Activated naive CD4-positive, alpha-beta T cell treated with anti-CD3 and anti-CD28 coated beads for 36 hours (primary cell): ENCODE data around the gene GNG12. TPM values are rescaled to one million over a fixed set of nuclear protein-coding genes. Genes with fewer than 3 reads are reported as not detected.

Experiments
- CTCF ChIA-PET: fragments of 350-600 bp; sonication (Branson Sonifier 250); formaldehyde crosslinking; loops from one replicate; lab custom pipeline; 2021; ENCODE audit warnings: antibody characterized with exemption; lab: Charles Lee
- DNase-seq: peaks from one replicate; pipeline ENCODE4 v3.0.0-alpha.2; 2020
- H3K27ac Mint-ChIP-seq: one replicate; pipeline ENCODE4 v1.8.0; 2021; ENCODE audit warnings: mild to moderate bottlenecking, mixed read lengths
- H3K27me3 Mint-ChIP-seq: one replicate; pipeline ENCODE4 v1.8.0; 2021; ENCODE audit warnings: low read depth, mixed read lengths
- H3K36me3 Mint-ChIP-seq: one replicate; pipeline ENCODE4 v1.8.0; 2021; ENCODE audit warnings: low read depth, mixed read lengths
- H3K4me1 Mint-ChIP-seq: one replicate; pipeline ENCODE4 v1.8.0; 2021; ENCODE audit warnings: low read depth, mixed read lengths
- H3K4me3 Mint-ChIP-seq: one replicate; pipeline ENCODE4 v1.8.0; 2021; ENCODE audit warnings: mild to moderate bottlenecking, moderate library complexity, mixed read lengths
- H3K9me3 Mint-ChIP-seq: one replicate; pipeline ENCODE4 v1.8.0; 2021; ENCODE audit warnings: mixed read lengths
- intact Hi-C: fragments of 100-400 bp; cut with micrococcal nuclease; formaldehyde crosslinking; loops from one replicate; pipeline ENCODE4 v1.15.1; 2023
- total RNA-seq, 2 experiments: library from RNA; stranded (reverse); gene quantifications; one replicate each; pipeline ENCODE4 v1.2.3, GENCODE V29; 2021

GNG12 gene
- total RNA-seq, 2 experiments from 2014 or later: 0.05 to 0.07 TPM

- no peak overlapping the region for H3K4me3 Mint-ChIP-seq
- DNase-seq: no peak
- H3K9me3 Mint-ChIP-seq: no peaks in the 10 kb centered on the region
- intact Hi-C loops: no loop called here
- no peak overlapping the region for H3K27ac Mint-ChIP-seq
- no peaks in the 10 kb centered on the region for H3K36me3 Mint-ChIP-seq
- no peaks in the 10 kb centered on the region for H3K4me1 Mint-ChIP-seq
- CTCF ChIA-PET: interaction anchor here (1.7 kb wide), 1 partner anchor 57 kb away, joined by 6 read pairs; no protein-coding TSS in a partner anchor
- peaks cover 6% of the 10 kb centered on the region for H3K27me3 Mint-ChIP-seq
Measured at GRCh38 chr1:67823615-67824014, 9.7 kb downstream of the GNG12 start.

- H3K36me3 Mint-ChIP-seq: no peaks in the 10 kb centered on the region
- CTCF ChIA-PET: interaction anchor here (0.6 to 1.4 kb wide), 3 partner anchors 61 to 840 kb away, joined by 3 to 6 read pairs (median 4); no protein-coding TSS in a partner anchor
Measured at GRCh38 chr1:67821263-67821662, 12.0 kb downstream of the GNG12 start.

GRCh38 chr1:67818725-67819301, 14.5 kb downstream of the GNG12 start:
- peaks cover 14% of the 10 kb centered on the region for H3K27me3 Mint-ChIP-seq
- no peaks in the 10 kb centered on the region for H3K4me1 Mint-ChIP-seq
- H3K4me3 Mint-ChIP-seq: no peak overlapping the region
- H3K9me3 Mint-ChIP-seq: no peaks in the 10 kb centered on the region
- no peak for DNase-seq
- CTCF ChIA-PET: interaction anchor here (1.2 kb wide), 1 partner anchor 32 kb away, joined by 4 read pairs; no protein-coding TSS in a partner anchor
- H3K27ac Mint-ChIP-seq: no peak overlapping the region
- H3K36me3 Mint-ChIP-seq: no peaks in the 10 kb centered on the region
- intact Hi-C loops: no loop called here

More at GRCh38 chr1:67821263-67821662, 12.0 kb downstream of the GNG12 start:
- H3K4me1 Mint-ChIP-seq: no peaks in the 10 kb centered on the region
- no peak overlapping the region for H3K4me3 Mint-ChIP-seq
- no peaks in the 10 kb centered on the region for H3K9me3 Mint-ChIP-seq
- H3K27me3 Mint-ChIP-seq: peaks cover 12% of the 10 kb centered on the region
- DNase-seq: no peak
- H3K27ac Mint-ChIP-seq: no peak overlapping the region
- intact Hi-C loops: no loop called here

GRCh38 chr1:67818162-67818561, 15.1 kb downstream of the GNG12 start:
- intact Hi-C loops: no loop called here
- peaks cover 14% of the 10 kb centered on the region for H3K27me3 Mint-ChIP-seq
- no peaks in the 10 kb centered on the region for H3K9me3 Mint-ChIP-seq
- no peak overlapping the region for H3K27ac Mint-ChIP-seq
- CTCF ChIA-PET: no interaction called here
- H3K36me3 Mint-ChIP-seq: no peaks in the 10 kb centered on the region
- DNase-seq: no peak
- no peak overlapping the region for H3K4me3 Mint-ChIP-seq
- H3K4me1 Mint-ChIP-seq: no peaks in the 10 kb centered on the region

GRCh38 chr1:67817319-67817718, 15.9 kb downstream of the GNG12 start:
- Mint-ChIP-seq H3K4me3 (no peak overlapping the region), H3K9me3 (no peaks in the 10 kb centered on the region), H3K4me1 (no peaks in the 10 kb centered on the region), H3K27ac (no peak overlapping the region), H3K27me3 (peaks cover 14% of the 10 kb centered on the region), H3K36me3 (no peaks in the 10 kb centered on the region)
- DNase-seq: no peak
- intact Hi-C loops: no loop called here
- CTCF ChIA-PET: no interaction called here

GRCh38 chr1:67816506-67816905, 16.8 kb downstream of the GNG12 start:
- Mint-ChIP-seq H3K9me3 (no peaks in the 10 kb centered on the region), H3K4me1 (no peaks in the 10 kb centered on the region), H3K36me3 (no peaks in the 10 kb centered on the region), H3K27ac (no peak overlapping the region), H3K4me3 (no peak overlapping the region), H3K27me3 (peaks cover 14% of the 10 kb centered on the region)
- CTCF ChIA-PET: no interaction called here
- no peak for DNase-seq
- intact Hi-C loops: no loop called here

GRCh38 chr1:67816095-67816475, 17.2 kb downstream of the GNG12 start:
- no peaks in the 10 kb centered on the region for H3K4me1 Mint-ChIP-seq
- no peak overlapping the region for H3K27ac Mint-ChIP-seq
- CTCF ChIA-PET: no interaction called here
- no peak for DNase-seq
- intact Hi-C loops: no loop called here
- peaks cover 14% of the 10 kb centered on the region for H3K27me3 Mint-ChIP-seq
- no peaks in the 10 kb centered on the region for H3K36me3 Mint-ChIP-seq
- H3K9me3 Mint-ChIP-seq: no peaks in the 10 kb centered on the region
- H3K4me3 Mint-ChIP-seq: no peak overlapping the region

- no peaks in the 10 kb centered on the region for H3K9me3 Mint-ChIP-seq
- no peak overlapping the region for H3K27ac Mint-ChIP-seq
- H3K4me1 Mint-ChIP-seq: no peaks in the 10 kb centered on the region
- H3K27me3 Mint-ChIP-seq: peaks cover 16% of the 10 kb centered on the region
- no peak overlapping the region for H3K4me3 Mint-ChIP-seq
- intact Hi-C loops: no loop called here
- CTCF ChIA-PET: interaction anchor here (0.7 kb wide), 1 partner anchor 897 kb away, joined by 3 read pairs; no protein-coding TSS in a partner anchor
- H3K36me3 Mint-ChIP-seq: no peaks in the 10 kb centered on the region
- no peak for DNase-seq
Measured at GRCh38 chr1:67815303-67816094, 17.8 kb downstream of the GNG12 start.

GRCh38 chr1:67814121-67814772, 19.0 kb downstream of the GNG12 start:
- Mint-ChIP-seq H3K4me3 (no peak overlapping the region), H3K4me1 (no peaks in the 10 kb centered on the region), H3K27ac (no peak overlapping the region), H3K27me3 (peaks cover 17% of the 10 kb centered on the region), H3K36me3 (no peaks in the 10 kb centered on the region), H3K9me3 (no peaks in the 10 kb centered on the region)
- intact Hi-C loops: no loop called here
- no peak for DNase-seq
- CTCF ChIA-PET: no interaction called here

GRCh38 chr1:67812226-67812625, 21.0 kb downstream of the GNG12 start:
- Mint-ChIP-seq H3K4me3 (no peak overlapping the region), H3K4me1 (no peaks in the 10 kb centered on the region), H3K9me3 (no peaks in the 10 kb centered on the region), H3K36me3 (no peaks in the 10 kb centered on the region), H3K27me3 (peaks cover 7% of the 10 kb centered on the region), H3K27ac (no peak overlapping the region)
- CTCF ChIA-PET: interaction anchor here (0.9 to 1.5 kb wide), 3 partner anchors 24 to 52 kb away, joined by 3 to 4 read pairs (median 4); no protein-coding TSS in a partner anchor
- no peak for DNase-seq
- intact Hi-C loops: no loop called here

- intact Hi-C loops: no loop called here
- H3K27me3 Mint-ChIP-seq: peaks cover 7% of the 10 kb centered on the region
- H3K4me3 Mint-ChIP-seq: no peak overlapping the region
- no peak overlapping the region for H3K27ac Mint-ChIP-seq
- no peaks in the 10 kb centered on the region for H3K9me3 Mint-ChIP-seq
- CTCF ChIA-PET: interaction anchor here (0.6 to 1.5 kb wide), 3 partner anchors 24 to 701 kb away, joined by 3 to 4 read pairs (median 4); no protein-coding TSS in a partner anchor
- H3K36me3 Mint-ChIP-seq: no peaks in the 10 kb centered on the region
- no peaks in the 10 kb centered on the region for H3K4me1 Mint-ChIP-seq
- DNase-seq: no peak
Measured at GRCh38 chr1:67811781-67812180, 21.5 kb downstream of the GNG12 start.

- no peaks in the 10 kb centered on the region for H3K36me3 Mint-ChIP-seq
- no peaks in the 10 kb centered on the region for H3K4me1 Mint-ChIP-seq
- CTCF ChIA-PET: no interaction called here
- H3K27ac Mint-ChIP-seq: no peak overlapping the region
- H3K27me3 Mint-ChIP-seq: peaks cover 6% of the 10 kb centered on the region
- DNase-seq: no peak
- H3K4me3 Mint-ChIP-seq: no peak overlapping the region
- intact Hi-C loops: no loop called here
- no peaks in the 10 kb centered on the region for H3K9me3 Mint-ChIP-seq
Measured at GRCh38 chr1:67809887-67810286, 23.4 kb downstream of the GNG12 start.
